Measurements from ENCODE around the gene PDZD7. TPM values are rescaled to one million over a fixed set of nuclear protein-coding genes. Genes with fewer than 3 reads are reported as not detected.
A peak's percentile ranks its signal among the peaks of the same experiment; 100 is the strongest.

PDZD7 gene
- total RNA-seq, 2 experiments from 2014 or later = 1.7 to 3.1 TPM

DNA sequence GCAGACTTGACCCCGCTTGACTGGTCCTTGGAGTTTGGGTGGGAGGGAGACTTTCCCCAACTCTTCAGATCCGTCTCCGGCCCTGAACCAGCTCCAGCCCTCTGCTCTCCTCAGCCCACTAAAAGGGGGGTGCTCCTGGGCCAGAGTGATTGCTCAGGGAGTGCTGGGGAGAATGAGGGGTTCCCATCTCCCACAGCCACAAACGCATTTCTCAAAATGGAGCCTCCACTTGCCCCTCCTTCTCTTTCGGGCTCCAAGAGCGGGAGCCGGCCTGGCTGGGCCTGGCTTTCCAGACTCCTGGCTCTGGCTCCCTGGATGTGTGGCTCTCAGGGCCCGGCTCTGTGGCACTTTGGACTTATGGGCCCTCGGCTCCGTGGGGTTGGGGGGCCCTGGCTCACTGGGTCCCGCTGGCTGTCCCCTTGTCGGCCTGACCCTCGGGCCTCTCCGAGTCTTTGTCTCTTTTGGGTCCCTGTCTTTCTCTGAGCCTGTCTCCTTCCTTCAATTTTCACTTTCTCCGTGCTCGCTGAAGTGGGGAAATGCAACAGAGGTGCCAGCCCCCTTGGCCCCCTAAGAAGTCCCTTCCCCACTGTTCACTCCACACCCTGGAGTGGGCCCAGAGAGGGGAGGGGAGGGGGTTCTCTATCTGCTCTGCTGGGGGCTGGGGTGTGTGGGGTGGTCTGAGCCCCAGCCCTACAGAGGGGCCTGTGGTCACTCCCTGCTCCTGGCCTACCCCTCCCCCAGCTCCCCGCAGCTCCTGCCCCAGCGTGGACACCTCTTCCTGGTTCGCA lies 30.6 kb downstream of the PDZD7 start:
- H3K36me3 Mint-ChIP-seq (ENCODE audit: low read depth) = peaks cover 5% of the 10 kb centered on the region
- H3K4me1 Mint-ChIP-seq (ENCODE audit: low read depth) = peaks cover 25% of the 10 kb centered on the region
- no peaks in the 10 kb centered on the region for H3K9me3 Mint-ChIP-seq
- H3K27ac ChIP-seq (ENCODE audit: low read depth in 1 of 2, low read length in 2 of 2) = no peak overlapping the region
- peaks cover 41% of the 10 kb centered on the region for H3K4me1 ChIP-seq (ENCODE audit: insufficient read depth, low read length)
- peaks cover 12% of the 10 kb centered on the region for H3K36me3 ChIP-seq (ENCODE audit: insufficient read depth, low read length)
- peak overlapping the region; percentile 91 for H3K4me3 Mint-ChIP-seq
- CTCF ChIA-PET = interaction anchor here (1.0 to 1.3 kb wide), 2 partner anchors 13 to 31 kb away, joined by 3 to 7 read pairs; partner anchors contain the start of genes MRPL43, PDZD7, SFXN3 and TWNK
- DNase-seq (no peak), ATAC-seq (ENCODE audit: poor library complexity) (no peak)
- H3K27me3 Mint-ChIP-seq = no peaks in the 10 kb centered on the region
- TF ChIP-seq CTCF (IDR thresholded peaks at IDR 0.05) = no peak
- peak overlapping the region; percentile 46 for H3K4me3 ChIP-seq (ENCODE audit: low read length)
- peak overlapping the region; percentile 68 for H3K27ac Mint-ChIP-seq
- POLR2A ChIA-PET = interaction anchor here (1.2 to 5.1 kb wide), 2 partner anchors 16 to 31 kb away, joined by 3 to 44 read pairs; partner anchors contain the start of genes PDZD7 and SFXN3
- no peaks in the 10 kb centered on the region for H3K27me3 ChIP-seq (ENCODE audit: control insufficient read depth in 1 of 2, insufficient read depth in 2 of 2, low read length in 2 of 2)
- intact Hi-C loops (cut with DNase I, micrococcal nuclease) = no loop called here
- no peaks in the 10 kb centered on the region for H3K9me3 ChIP-seq (ENCODE audit: control insufficient read depth in 1 of 2, insufficient read depth in 1 of 2, low read length in 2 of 2)

- DNase-seq (no peak), ATAC-seq (ENCODE audit: poor library complexity) (no peak)
- H3K36me3 Mint-ChIP-seq (ENCODE audit: low read depth) = peaks cover 6% of the 10 kb centered on the region
- H3K27ac Mint-ChIP-seq = peak within 1 kb of the TSS; percentile 76
- H3K36me3 ChIP-seq (ENCODE audit: insufficient read depth, low read length) = peaks cover 12% of the 10 kb centered on the region
- H3K27ac ChIP-seq (ENCODE audit: low read depth in 1 of 2, low read length in 2 of 2) = peak within 1 kb of the TSS; percentile 82 to 90
- no peaks in the 10 kb centered on the region for H3K9me3 ChIP-seq (ENCODE audit: control insufficient read depth in 1 of 2, insufficient read depth in 1 of 2, low read length in 2 of 2)
- POLR2A ChIA-PET = interaction anchor here (0.6 to 5.1 kb wide), 6 partner anchors 13 to 87 kb away, joined by 3 to 44 read pairs (median 6); partner anchors contain the start of genes MRPL43, PDZD7, SFXN3 and SLF2
- TF ChIP-seq CTCF (IDR thresholded peaks at IDR 0.05) = no peak
- H3K4me1 ChIP-seq (ENCODE audit: insufficient read depth, low read length) = peaks cover 41% of the 10 kb centered on the region
- intact Hi-C loops (cut with DNase I, micrococcal nuclease) = loop anchor here (1.0 kb wide), 1 partner anchor 15 kb away; no protein-coding TSS in a partner anchor
- H3K4me3 Mint-ChIP-seq = peak within 1 kb of the TSS; percentile 90
- peaks cover 25% of the 10 kb centered on the region for H3K4me1 Mint-ChIP-seq (ENCODE audit: low read depth)
- no peaks in the 10 kb centered on the region for H3K27me3 Mint-ChIP-seq
- H3K4me3 ChIP-seq (ENCODE audit: low read length) = peak within 1 kb of the TSS; percentile 97
- H3K27me3 ChIP-seq (ENCODE audit: control insufficient read depth in 1 of 2, insufficient read depth in 2 of 2, low read length in 2 of 2) = no peaks in the 10 kb centered on the region
- CTCF ChIA-PET = interaction anchor here (1.0 to 3.6 kb wide), 4 partner anchors 10 to 32 kb away, joined by 3 to 20 read pairs (median 8); partner anchors contain the start of genes MRPL43, PDZD7, SFXN3 and TWNK
- no peaks in the 10 kb centered on the region for H3K9me3 Mint-ChIP-seq
Measured at GRCh38 chr10:100999742-101000126, 31.2 kb downstream of the PDZD7 start, which contains the start of gene LZTS2. LZTS2 (plus strand) TSS chr10:100999808; CDS start chr10:101002539, 2,731 bp downstream.

DNA sequence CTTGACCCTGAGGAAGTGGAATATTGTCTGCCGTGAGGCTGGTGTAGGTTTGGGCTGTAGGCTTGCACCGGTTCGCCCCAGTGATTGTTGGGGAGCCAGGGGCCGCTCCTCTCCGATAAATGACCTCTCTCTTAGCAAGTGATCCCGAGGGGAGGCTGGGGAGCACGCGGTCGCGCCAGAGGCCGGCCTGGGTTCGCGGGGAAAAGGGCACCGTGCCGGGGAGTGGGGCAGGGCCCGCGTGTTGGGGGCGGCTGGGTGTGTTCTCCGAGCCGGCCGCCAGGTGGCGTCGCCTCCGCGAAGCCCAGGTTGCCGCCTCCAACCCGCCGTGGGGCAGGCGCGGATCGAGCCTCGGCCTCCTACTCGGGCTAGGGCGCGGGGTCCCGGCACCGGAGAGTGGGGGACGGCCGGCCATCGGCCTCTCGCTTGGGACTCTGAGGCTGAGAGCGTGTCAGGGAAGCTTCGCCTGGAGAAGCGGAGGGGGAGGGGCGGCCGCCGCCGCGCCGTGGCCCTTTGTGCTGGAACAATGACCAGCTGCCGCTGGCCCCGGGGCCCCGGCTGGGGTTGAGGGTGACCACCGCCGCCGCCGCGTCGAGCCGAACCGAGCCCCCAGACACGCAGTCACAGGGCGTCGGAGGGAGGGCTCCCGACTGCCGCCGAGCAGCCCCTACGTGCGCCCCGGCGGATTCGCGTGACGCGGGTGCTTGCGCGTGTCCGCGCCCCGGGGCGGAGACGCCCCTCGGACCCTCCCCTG lies 31.8 kb downstream of the PDZD7 start:
- ChIA-PET CTCF (interaction anchor here (1.0 to 3.6 kb wide), 6 partner anchors 7 to 32 kb away, joined by 3 to 20 read pairs (median 8); partner anchors contain the start of genes MRPL43, PDZD7, SFXN3 and TWNK), POLR2A (interaction anchor here (0.6 to 5.1 kb wide), 7 partner anchors 12 to 87 kb away, joined by 3 to 44 read pairs (median 4); partner anchors contain the start of genes MRPL43, PDZD7, SFXN3 and SLF2)
- H3K4me3 ChIP-seq (ENCODE audit: low read length) = peak overlapping the region; percentile 97
- no peaks in the 10 kb centered on the region for H3K9me3 ChIP-seq (ENCODE audit: control insufficient read depth in 1 of 2, insufficient read depth in 1 of 2, low read length in 2 of 2)
- intact Hi-C loops (cut with DNase I, micrococcal nuclease) = loop anchor here (1.0 kb wide), 2 partner anchors 15 to 32 kb away; partner anchors contain the start of genes PDZD7 (in 1 of the 2) and SFXN3 (in 1 of the 2)
- H3K36me3 Mint-ChIP-seq (ENCODE audit: low read depth) = peaks cover 12% of the 10 kb centered on the region
- peak overlapping the region; percentile 82 to 90 for H3K27ac ChIP-seq (ENCODE audit: low read depth in 1 of 2, low read length in 2 of 2)
- TF ChIP-seq CTCF (IDR thresholded peaks at IDR 0.05) = peak; percentile 96
- peaks cover 15% of the 10 kb centered on the region for H3K36me3 ChIP-seq (ENCODE audit: insufficient read depth, low read length)
- ATAC-seq (ENCODE audit: poor library complexity) (peak; percentile 66), DNase-seq (peak; percentile 61 to 90 (median 74))
- H3K4me3 Mint-ChIP-seq = peak overlapping the region; percentile 90
- H3K27me3 ChIP-seq (ENCODE audit: control insufficient read depth in 1 of 2, insufficient read depth in 2 of 2, low read length in 2 of 2) = no peaks in the 10 kb centered on the region
- peaks cover 25% of the 10 kb centered on the region for H3K4me1 Mint-ChIP-seq (ENCODE audit: low read depth)
- H3K27me3 Mint-ChIP-seq = no peaks in the 10 kb centered on the region
- H3K4me1 ChIP-seq (ENCODE audit: insufficient read depth, low read length) = peaks cover 41% of the 10 kb centered on the region
- no peaks in the 10 kb centered on the region for H3K9me3 Mint-ChIP-seq
- peak overlapping the region; percentile 76 for H3K27ac Mint-ChIP-seq

All from CD4-positive, alpha-beta T cell (primary cell).